ENCODE measurements around the gene NR4A1. TPM values are rescaled to one million over a fixed set of nuclear protein-coding genes. Genes with fewer than 3 reads are reported as not detected.

NR4A1 gene
- total RNA-seq, 3 donors from 2014 or later = 16.2 to 123 (median 44.6) TPM

- ATAC-seq (peak; percentile 3), DNase-seq (peak in 1 of 3 donors; percentile 67)
- intact Hi-C loops (cut with DNase I, micrococcal nuclease) = no loop called here
- Histone ChIP-seq H3K4me1 (ENCODE audit: low read depth) (peaks cover 16% of the 10 kb centered on the region), H3K36me3 (ENCODE audit: low read depth) (no peaks in the 10 kb centered on the region), H3K4me3 (no peak overlapping the region), H3K9me3 (no peaks in the 10 kb centered on the region)
- no peak for TF ChIP-seq CTCF (IDR thresholded peaks at IDR 0.05)
Observed at GRCh38 chr12:52041695-52042123, 9.5 kb upstream of the NR4A1 start.

- no peak for TF ChIP-seq CTCF (IDR thresholded peaks at IDR 0.05)
- no peak overlapping the region for H3K4me3 ChIP-seq
- DNase-seq (no peak), ATAC-seq (no peak)
- H3K9me3 ChIP-seq = no peaks in the 10 kb centered on the region
- peaks cover 12% of the 10 kb centered on the region for H3K4me1 ChIP-seq (ENCODE audit: low read depth)
- intact Hi-C loops (cut with DNase I, micrococcal nuclease) = no loop called here
- H3K36me3 ChIP-seq (ENCODE audit: low read depth) = no peaks in the 10 kb centered on the region
Observed at GRCh38 chr12:52042706-52043385, 8.4 kb upstream of the NR4A1 start.

- no peak for DNase-seq
- no peak for TF ChIP-seq CTCF (IDR thresholded peaks at IDR 0.05)
- ATAC-seq = no peak
- Histone ChIP-seq H3K36me3 (ENCODE audit: low read depth) (no peaks in the 10 kb centered on the region), H3K9me3 (no peaks in the 10 kb centered on the region), H3K4me1 (ENCODE audit: low read depth) (peaks cover 12% of the 10 kb centered on the region), H3K4me3 (no peak overlapping the region)
- intact Hi-C loops (cut with DNase I, micrococcal nuclease) = no loop called here
Observed at GRCh38 chr12:52043386-52044212, 7.6 kb upstream of the NR4A1 start.

GRCh38 chr12:52044292-52044983, 6.8 kb upstream of the NR4A1 start:
- intact Hi-C loops (cut with DNase I, micrococcal nuclease) = no loop called here
- no peak for ATAC-seq

More at GRCh38 chr12:52044292-52044983, 6.8 kb upstream of the NR4A1 start:
- TF ChIP-seq CTCF (IDR thresholded peaks at IDR 0.05) = no peak
- Histone ChIP-seq H3K9me3 (no peaks in the 10 kb centered on the region), H3K4me1 (ENCODE audit: low read depth) (peaks cover 13% of the 10 kb centered on the region), H3K4me3 (no peak overlapping the region), H3K36me3 (ENCODE audit: low read depth) (no peaks in the 10 kb centered on the region)
- no peak for DNase-seq

Measured in mucosa of descending colon (tissue), 3 donors.